Endothelial cell of umbilical vein (primary cell): ENCODE results near the gene F8. TPM values are rescaled to one million over a fixed set of nuclear protein-coding genes. Genes with fewer than 3 reads are reported as not detected.

Experiments
- BruUV-seq: library from RNA; stranded (reverse); fragments of 400-500 nt; replicated peaks from 2 replicates; lab custom pipeline; 2021; lab: Mats Ljungman, UMichigan
- CTCF ChIA-PET: fragments of 300-600, 350-600 bp; sonication (Branson Sonifier 250); formaldehyde crosslinking; loops from one replicate; lab custom pipeline; 2021; ENCODE audit warnings: antibody characterized with exemption, inconsistent platforms; lab: Charles Lee
- POLR2A ChIA-PET: fragments of 300-600, 350-600 bp; sonication (Branson Sonifier 250); formaldehyde crosslinking; loops from one replicate; lab custom pipeline; 2021; ENCODE audit warnings: antibody characterized with exemption, inconsistent platforms; lab: Charles Lee
- DNase-seq: peaks from one replicate; pipeline ENCODE4 v3.0.0-alpha.2; 2011; ENCODE audit warnings: low read depth, low spot score
- FAIRE-seq: peaks from 2 replicates; lab custom pipeline; 2011; peaks lifted over from hg19 to GRCh38; lab: Jason Lieb, UNC
- H2AFZ ChIP-seq: 2 replicates; pipeline ENCODE4 v1.6.0; 2012; ENCODE audit warnings: low read depth, low read length, control low read depth, inconsistent platforms
- H3K27ac ChIP-seq: 2 replicates; pipeline ENCODE4 v1.5.1; 2011; ENCODE audit warnings: low read depth, mild to moderate bottlenecking, control low read depth, low read length, moderate library complexity; ENCODE audit not compliant: insufficient read depth
- H3K27me3 ChIP-seq, 2 experiments: 2 replicates each; pipeline versions ENCODE4 v1.6.0 to v1.6.1; 2011; ENCODE audit warnings: low read length in 2 of 2, mixed read lengths in 1 of 2; ENCODE audit not compliant: control insufficient read depth in 2 of 2, insufficient read depth in 2 of 2
- H3K36me3 ChIP-seq, 2 experiments: 2 replicates in 1 of 2; 3 replicates in 1 of 2; pipeline ENCODE4 v1.5.1; 2011; ENCODE audit warnings: low read length in 2 of 2, mild to moderate bottlenecking in 1 of 2, moderate library complexity in 1 of 2; ENCODE audit not compliant: control insufficient read depth in 2 of 2, insufficient read depth in 2 of 2; ENCODE audit errors: extremely low read depth in 1 of 2
- H3K4me1 ChIP-seq: 3 replicates; pipeline ENCODE4 v1.5.1; 2011; ENCODE audit warnings: mild to moderate bottlenecking, low read length; ENCODE audit not compliant: control insufficient read depth, insufficient read depth; ENCODE audit errors: extremely low read depth
- H3K4me2 ChIP-seq: 2 replicates; pipeline ENCODE4 v1.6.1; 2011; ENCODE audit warnings: low read length, control low read depth, mixed read lengths; ENCODE audit not compliant: insufficient read depth
- H3K4me3 ChIP-seq, 3 experiments: fragments of 200-600 bp in 1 of 3; sonication (generic), shearing (Covaris generic) in 1 of 3; replicated peaks in 1 of 3; 2 replicates each; pipeline ENCODE4 v1.5.1; 2011 to 2016; ENCODE audit warnings: control low read depth in 3 of 3, low read length in 3 of 3, mild to moderate bottlenecking in 2 of 3, inconsistent platforms in 1 of 3, low read depth in 1 of 3, moderate library complexity in 1 of 3; ENCODE audit not compliant: insufficient read depth in 1 of 3
- H3K79me2 ChIP-seq: 2 replicates; pipeline ENCODE4 v1.6.0; 2012; ENCODE audit warnings: low read length, inconsistent platforms; ENCODE audit not compliant: control insufficient read depth, insufficient read depth
- H3K9ac ChIP-seq: replicated peaks from 2 replicates; pipeline ENCODE3; 2011; ENCODE audit warnings: low read length, control low read depth; ENCODE audit not compliant: insufficient read depth; ENCODE audit errors: extremely low read depth
- H3K9me1 ChIP-seq: replicated peaks from 3 replicates; pipeline ENCODE4 v1.6.0; 2011; ENCODE audit warnings: mild to moderate bottlenecking, low read length; ENCODE audit not compliant: control insufficient read depth, insufficient read depth; ENCODE audit errors: extremely low read depth
- H3K9me3 ChIP-seq: replicated peaks from 2 replicates; pipeline ENCODE4 v1.5.1; 2012; ENCODE audit warnings: low read length, inconsistent platforms; ENCODE audit not compliant: control insufficient read depth, insufficient read depth
- H4K20me1 ChIP-seq: replicated peaks from 2 replicates; pipeline ENCODE3; 2011; ENCODE audit warnings: mild to moderate bottlenecking, low read length; ENCODE audit not compliant: control insufficient read depth, insufficient read depth; ENCODE audit errors: extremely low read depth
- EZH2 ChIP-seq: IDR thresholded peaks from 2 replicates; pipeline ENCODE4 v1.6.1; 2012; ENCODE audit warnings: borderline replicate concordance, low read depth, mild to moderate bottlenecking, moderate library complexity, low read length, inconsistent platforms; ENCODE audit not compliant: severe bottlenecking
- FOS ChIP-seq: IDR thresholded peaks from 2 replicates; pipeline ENCODE4 v1.6.1; 2011; ENCODE audit warnings: mild to moderate bottlenecking, low read length, moderate library complexity, borderline replicate concordance; ENCODE audit not compliant: insufficient read depth
- GATA2 ChIP-seq: IDR thresholded peaks from 2 replicates; pipeline ENCODE4 v1.7.0; 2011; ENCODE audit warnings: low read depth, mild to moderate bottlenecking, moderate library complexity, mixed read lengths, low read length; ENCODE audit not compliant: insufficient read length, insufficient read depth
- JUN ChIP-seq: IDR thresholded peaks from 2 replicates; pipeline ENCODE4 v1.6.1; 2011; ENCODE audit warnings: borderline replicate concordance, low read depth; ENCODE audit not compliant: insufficient read length, insufficient read depth
- MYC ChIP-seq: IDR thresholded peaks from one replicate; pipeline ENCODE4 v1.6.1; 2011; ENCODE audit warnings: mild to moderate bottlenecking, low read depth, low read length
- POLR2A ChIP-seq: IDR thresholded peaks from 2 replicates; pipeline ENCODE4 v1.6.1; 2012; ENCODE audit warnings: low read depth, mild to moderate bottlenecking, control low read depth, low read length
- POLR2AphosphoS5 ChIP-seq: IDR thresholded peaks from 2 replicates; pipeline ENCODE4 v1.6.1; 2012; ENCODE audit warnings: low read depth, mild to moderate bottlenecking, control low read depth, low read length, moderate library complexity; ENCODE audit not compliant: insufficient read depth
- dilution Hi-C: fragments of 300-500 bp; cut with MboI; formaldehyde crosslinking; loops from one replicate; pipeline ENCODE4 v1.15.0; 2019; ENCODE audit warnings: low sequenced_read_pairs; ENCODE audit not compliant: extremely low pct_ligation_motif_present
- intact Hi-C: fragments of 100-400 bp; cut with micrococcal nuclease; formaldehyde crosslinking; loops from one replicate; pipeline ENCODE4 v1.10.0; 2022
- polyA plus RNA-seq, 4 experiments: library from polyadenylated mRNA; depleted of rRNA in 3 of 4; stranded (reverse) in 3 of 4; unstranded in 1 of 4; fragments of >200 nt; gene quantifications; 2 replicates each; pipeline versions ENCODE4 v1.2.1 to v1.2.3, GENCODE V29; 2011 to 2012; ENCODE audit warnings: missing spikeins in 1 of 4
- total RNA-seq: library from RNA; stranded (reverse); gene quantifications from 2 replicates; pipeline ENCODE4 v1.2.3, GENCODE V29; 2021
- TF ChIP-seq, protein P1 (sequence below), 2 donors: IDR thresholded peaks; 1 replicate in 1 of 2; 2 replicates in 1 of 2; pipeline ENCODE4 v1.5.1; 2011; ENCODE audit warnings: low read length in 2 of 2, mild to moderate bottlenecking in 2 of 2, moderate library complexity in 2 of 2, control low read depth in 1 of 2, inconsistent platforms in 1 of 2, low read depth in 1 of 2; ENCODE audit not compliant: insufficient read depth in 1 of 2; ENCODE audit errors: extremely low read depth in 1 of 2
- TF ChIP-seq, protein P2 (sequence below): IDR thresholded peaks from 2 replicates; pipeline ENCODE4 v1.6.1; 2011; ENCODE audit not compliant: insufficient read depth, insufficient read length

Gene F8
- total and polyA plus RNA-seq, 2 donors (not counting 3 experiments of a cell fraction or from before 2014, with no cell fraction given): 0.62 to 1.1 TPM

DNA sequence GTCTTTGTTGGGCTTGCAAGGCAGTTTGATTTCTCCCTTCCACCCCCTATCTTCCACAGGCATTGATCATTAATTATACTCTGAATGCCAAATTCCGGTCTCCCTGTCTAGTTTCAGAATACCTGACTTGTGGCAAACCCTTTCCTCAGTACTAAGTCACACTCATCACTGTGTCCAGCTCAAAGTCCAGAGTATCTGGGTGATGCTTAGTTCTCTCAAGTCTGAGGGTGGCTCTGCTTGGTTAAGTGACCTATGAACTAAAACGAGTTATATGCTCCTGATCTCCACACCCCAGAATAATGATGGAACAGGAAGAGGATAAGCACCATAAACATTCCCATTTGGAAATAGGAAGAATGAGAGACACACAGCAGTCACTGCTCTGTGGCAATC, 194.5 kb downstream of the F8 start:
- Histone ChIP-seq H3K36me3 (no peaks in the 10 kb centered on the region), H2AFZ (no peak overlapping the region), H3K4me1 (no peaks in the 10 kb centered on the region), H3K9ac (no peak overlapping the region), H3K9me1 (no peaks in the 10 kb centered on the region), H4K20me1 (no peaks in the 10 kb centered on the region), H3K79me2 (no peaks in the 10 kb centered on the region), H3K27ac (no peak overlapping the region), H3K4me2 (no peak overlapping the region), H3K4me3 (no peak overlapping the region), H3K27me3 (peaks cover 1 to 4% of the 10 kb centered on the region in 2 experiments), H3K9me3 (no peaks in the 10 kb centered on the region)
- TF ChIP-seq JUN (no peak), POLR2AphosphoS5 (no peak), GATA2 (no peak), FOS (no peak), EZH2 (no peak), POLR2A (no peak), MYC (no peak)
- TF ChIP-seq, protein P1, sequence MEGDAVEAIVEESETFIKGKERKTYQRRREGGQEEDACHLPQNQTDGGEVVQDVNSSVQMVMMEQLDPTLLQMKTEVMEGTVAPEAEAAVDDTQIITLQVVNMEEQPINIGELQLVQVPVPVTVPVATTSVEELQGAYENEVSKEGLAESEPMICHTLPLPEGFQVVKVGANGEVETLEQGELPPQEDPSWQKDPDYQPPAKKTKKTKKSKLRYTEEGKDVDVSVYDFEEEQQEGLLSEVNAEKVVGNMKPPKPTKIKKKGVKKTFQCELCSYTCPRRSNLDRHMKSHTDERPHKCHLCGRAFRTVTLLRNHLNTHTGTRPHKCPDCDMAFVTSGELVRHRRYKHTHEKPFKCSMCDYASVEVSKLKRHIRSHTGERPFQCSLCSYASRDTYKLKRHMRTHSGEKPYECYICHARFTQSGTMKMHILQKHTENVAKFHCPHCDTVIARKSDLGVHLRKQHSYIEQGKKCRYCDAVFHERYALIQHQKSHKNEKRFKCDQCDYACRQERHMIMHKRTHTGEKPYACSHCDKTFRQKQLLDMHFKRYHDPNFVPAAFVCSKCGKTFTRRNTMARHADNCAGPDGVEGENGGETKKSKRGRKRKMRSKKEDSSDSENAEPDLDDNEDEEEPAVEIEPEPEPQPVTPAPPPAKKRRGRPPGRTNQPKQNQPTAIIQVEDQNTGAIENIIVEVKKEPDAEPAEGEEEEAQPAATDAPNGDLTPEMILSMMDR (IDR thresholded peaks at IDR 0.05; ENCODE audit: extremely low read depth in 1 of 2, insufficient read depth in 1 of 2, low read depth in 1 of 2, low read length in 2 of 2): no peak
- TF ChIP-seq, protein P2, sequence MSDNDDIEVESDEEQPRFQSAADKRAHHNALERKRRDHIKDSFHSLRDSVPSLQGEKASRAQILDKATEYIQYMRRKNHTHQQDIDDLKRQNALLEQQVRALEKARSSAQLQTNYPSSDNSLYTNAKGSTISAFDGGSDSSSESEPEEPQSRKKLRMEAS: no peak
- dilution Hi-C loops (no loop called here), intact Hi-C loops (no loop called here)
- DNase-seq (no peak), FAIRE-seq (no peak)
- CTCF ChIA-PET: no interaction called here
- POLR2A ChIA-PET: no interaction called here
- no TSS peak for BruUV-seq
